ENCODE results near the gene UHRF1. TPM values are rescaled to one million over a fixed set of nuclear protein-coding genes. Genes with fewer than 3 reads are reported as not detected.
"Not testable (repeated sequence)": the region's sequence is repeated elsewhere in the genome, so short reads cannot be mapped to it uniquely, and the experiment has no call there.

Gene UHRF1
- total RNA-seq, 1 donor: 7.6 TPM

GRCh38 chr19:4887803-4888202, 21.5 kb upstream of the UHRF1 start:
- H4K20me1 ChIP-seq (ENCODE audit: insufficient read depth, low read length); H3K27me3 ChIP-seq (ENCODE audit: insufficient read depth, low read length); H3K4me3 ChIP-seq (ENCODE audit: insufficient read depth, low read length); H3K4me2 ChIP-seq (ENCODE audit: insufficient read depth, low read length); H2AFZ ChIP-seq (ENCODE audit: low read length); H3K79me2 ChIP-seq (ENCODE audit: insufficient read depth, low read length); H3K36me3 ChIP-seq (ENCODE audit: insufficient read depth, low read length); H3K9me3 ChIP-seq (ENCODE audit: low read depth, low read length); DNase-seq (ENCODE audit: insufficient read length, low spot score, missing footprints); H3K4me1 ChIP-seq (ENCODE audit: insufficient read depth, low read length); H3K27ac ChIP-seq (ENCODE audit: low read depth, low read length): not testable (repeated sequence)

GRCh38 chr19:4889034-4889815, 20.1 kb upstream of the UHRF1 start:
- no peaks in the 10 kb centered on the region for H3K36me3 ChIP-seq (ENCODE audit: insufficient read depth, low read length)

GRCh38 chr19:4891066-4891465, 18.2 kb upstream of the UHRF1 start:
- Histone ChIP-seq H2AFZ (ENCODE audit: low read length) (no peak overlapping the region), H3K27me3 (ENCODE audit: insufficient read depth, low read length) (no peaks in the 10 kb centered on the region), H3K4me3 (ENCODE audit: insufficient read depth, low read length) (no peak overlapping the region), H3K9me3 (ENCODE audit: low read depth, low read length) (no peaks in the 10 kb centered on the region), H3K4me2 (ENCODE audit: insufficient read depth, low read length) (no peak overlapping the region), H3K79me2 (ENCODE audit: insufficient read depth, low read length) (no peaks in the 10 kb centered on the region), H4K20me1 (ENCODE audit: insufficient read depth, low read length) (no peaks in the 10 kb centered on the region), H3K36me3 (ENCODE audit: insufficient read depth, low read length) (no peaks in the 10 kb centered on the region), H3K4me1 (ENCODE audit: insufficient read depth, low read length) (no peaks in the 10 kb centered on the region), H3K27ac (ENCODE audit: low read depth, low read length) (no peak overlapping the region)
- no peak for TF ChIP-seq CTCF (IDR thresholded peaks at IDR 0.05; ENCODE audit: extremely low read depth, low read depth, low read length)
- DNase-seq (ENCODE audit: insufficient read length, low spot score, missing footprints): no peak

More at GRCh38 chr19:4889034-4889815, 20.1 kb upstream of the UHRF1 start:
- no peak overlapping the region for H3K27ac ChIP-seq (ENCODE audit: low read depth, low read length)
- H3K4me2 ChIP-seq (ENCODE audit: insufficient read depth, low read length): no peak overlapping the region
- no peak overlapping the region for H2AFZ ChIP-seq (ENCODE audit: low read length)
- DNase-seq (ENCODE audit: insufficient read length, low spot score, missing footprints): peak; percentile 89
- H3K4me3 ChIP-seq (ENCODE audit: insufficient read depth, low read length): no peak overlapping the region
- no peaks in the 10 kb centered on the region for H4K20me1 ChIP-seq (ENCODE audit: insufficient read depth, low read length)
- H3K9me3 ChIP-seq (ENCODE audit: low read depth, low read length): no peaks in the 10 kb centered on the region
- no peak for TF ChIP-seq CTCF (IDR thresholded peaks at IDR 0.05; ENCODE audit: extremely low read depth, low read depth, low read length)
- no peaks in the 10 kb centered on the region for H3K79me2 ChIP-seq (ENCODE audit: insufficient read depth, low read length)
- no peaks in the 10 kb centered on the region for H3K4me1 ChIP-seq (ENCODE audit: insufficient read depth, low read length)
- no peaks in the 10 kb centered on the region for H3K27me3 ChIP-seq (ENCODE audit: insufficient read depth, low read length)

GRCh38 chr19:4892962-4893361, 16.3 kb upstream of the UHRF1 start:
- not testable (repeated sequence) for H3K27me3 ChIP-seq (ENCODE audit: insufficient read depth, low read length); H3K27ac ChIP-seq (ENCODE audit: low read depth, low read length); H2AFZ ChIP-seq (ENCODE audit: low read length); H4K20me1 ChIP-seq (ENCODE audit: insufficient read depth, low read length); DNase-seq (ENCODE audit: insufficient read length, low spot score, missing footprints); H3K4me3 ChIP-seq (ENCODE audit: insufficient read depth, low read length); H3K4me1 ChIP-seq (ENCODE audit: insufficient read depth, low read length); H3K9me3 ChIP-seq (ENCODE audit: low read depth, low read length); H3K4me2 ChIP-seq (ENCODE audit: insufficient read depth, low read length); H3K36me3 ChIP-seq (ENCODE audit: insufficient read depth, low read length); H3K79me2 ChIP-seq (ENCODE audit: insufficient read depth, low read length)

GRCh38 chr19:4896372-4896771, 12.9 kb upstream of the UHRF1 start:
- TF ChIP-seq CTCF (IDR thresholded peaks at IDR 0.05; ENCODE audit: extremely low read depth, low read depth, low read length): no peak
- DNase-seq (ENCODE audit: insufficient read length, low spot score, missing footprints): no peak
- H3K36me3 ChIP-seq (ENCODE audit: insufficient read depth, low read length): no peaks in the 10 kb centered on the region

More at GRCh38 chr19:4896372-4896771, 12.9 kb upstream of the UHRF1 start:
- H2AFZ ChIP-seq (ENCODE audit: low read length): no peak overlapping the region
- H3K79me2 ChIP-seq (ENCODE audit: insufficient read depth, low read length): no peaks in the 10 kb centered on the region
- no peak overlapping the region for H3K27ac ChIP-seq (ENCODE audit: low read depth, low read length)
- H3K4me1 ChIP-seq (ENCODE audit: insufficient read depth, low read length): no peaks in the 10 kb centered on the region
- no peaks in the 10 kb centered on the region for H3K9me3 ChIP-seq (ENCODE audit: low read depth, low read length)
- H3K27me3 ChIP-seq (ENCODE audit: insufficient read depth, low read length): no peaks in the 10 kb centered on the region
- no peak overlapping the region for H3K4me3 ChIP-seq (ENCODE audit: insufficient read depth, low read length)
- H4K20me1 ChIP-seq (ENCODE audit: insufficient read depth, low read length): no peaks in the 10 kb centered on the region
- no peak overlapping the region for H3K4me2 ChIP-seq (ENCODE audit: insufficient read depth, low read length)

Data from osteoblast (primary cell).